SH-SY5Y (cell line): ENCODE measurements around the gene GJD4.

Experiments used
- GATA2 ChIP-seq: IDR thresholded peaks from 2 replicates; pipeline ENCODE4 v1.6.1; 2011; ENCODE audit warnings: mild to moderate bottlenecking, low read depth, low read length
- GATA3 ChIP-seq: IDR thresholded peaks from 2 replicates; pipeline ENCODE4 v1.6.1; 2011; ENCODE audit warnings: low read depth, mild to moderate bottlenecking, low read length, moderate library complexity

Gene GJD4

GRCh38 chr10:35643151-35644049, 38.3 kb downstream of the GJD4 start:
- TF ChIP-seq GATA2 (no peak), GATA3 (no peak)

- no peak for TF ChIP-seq GATA2
- no peak for TF ChIP-seq GATA3
Measured at GRCh38 chr10:35644050-35644950, 39.2 kb downstream of the GJD4 start.

- TF ChIP-seq GATA2 (no peak), GATA3 (no peak)
Measured at GRCh38 chr10:35650894-35651293, 45.8 kb downstream of the GJD4 start.

GRCh38 chr10:35652824-35653223, 47.7 kb downstream of the GJD4 start:
- TF ChIP-seq GATA3: no peak
- TF ChIP-seq GATA2: no peak

GRCh38 chr10:35657621-35658020, 52.5 kb downstream of the GJD4 start:
- TF ChIP-seq GATA2: no peak
- TF ChIP-seq GATA3: no peak
